Tibial nerve (tissue), 4 donors: ENCODE results near the gene IGFBPL1.

Experiments
- EP300 ChIP-seq, 2 donors: sonication (generic); formaldehyde crosslinking; IDR thresholded peaks; one replicate each; pipeline ENCODE4 v1.6.1; 2017; ENCODE audit warnings: antibody characterized with exemption in 2 of 2, mild to moderate bottlenecking in 1 of 2
- POLR2A ChIP-seq, 2 donors: fragments of 450-650 bp; IDR thresholded peaks; one replicate each; pipeline ENCODE4 v1.6.1; 2017; ENCODE audit warnings: antibody characterized with exemption in 2 of 2, mild to moderate bottlenecking in 2 of 2, moderate library complexity in 2 of 2
- TF ChIP-seq, protein P1 (sequence below), 5 experiments: fragments of 200-600 bp in 3 of 5; fragments of 450-650 bp in 2 of 5; sonication (generic) in 3 of 5; IDR thresholded peaks; one replicate each; pipeline ENCODE4 v1.5.1; 2016 to 2019; ENCODE audit warnings: antibody characterized with exemption in 5 of 5, mild to moderate bottlenecking in 3 of 5, moderate library complexity in 2 of 5

DNA sequence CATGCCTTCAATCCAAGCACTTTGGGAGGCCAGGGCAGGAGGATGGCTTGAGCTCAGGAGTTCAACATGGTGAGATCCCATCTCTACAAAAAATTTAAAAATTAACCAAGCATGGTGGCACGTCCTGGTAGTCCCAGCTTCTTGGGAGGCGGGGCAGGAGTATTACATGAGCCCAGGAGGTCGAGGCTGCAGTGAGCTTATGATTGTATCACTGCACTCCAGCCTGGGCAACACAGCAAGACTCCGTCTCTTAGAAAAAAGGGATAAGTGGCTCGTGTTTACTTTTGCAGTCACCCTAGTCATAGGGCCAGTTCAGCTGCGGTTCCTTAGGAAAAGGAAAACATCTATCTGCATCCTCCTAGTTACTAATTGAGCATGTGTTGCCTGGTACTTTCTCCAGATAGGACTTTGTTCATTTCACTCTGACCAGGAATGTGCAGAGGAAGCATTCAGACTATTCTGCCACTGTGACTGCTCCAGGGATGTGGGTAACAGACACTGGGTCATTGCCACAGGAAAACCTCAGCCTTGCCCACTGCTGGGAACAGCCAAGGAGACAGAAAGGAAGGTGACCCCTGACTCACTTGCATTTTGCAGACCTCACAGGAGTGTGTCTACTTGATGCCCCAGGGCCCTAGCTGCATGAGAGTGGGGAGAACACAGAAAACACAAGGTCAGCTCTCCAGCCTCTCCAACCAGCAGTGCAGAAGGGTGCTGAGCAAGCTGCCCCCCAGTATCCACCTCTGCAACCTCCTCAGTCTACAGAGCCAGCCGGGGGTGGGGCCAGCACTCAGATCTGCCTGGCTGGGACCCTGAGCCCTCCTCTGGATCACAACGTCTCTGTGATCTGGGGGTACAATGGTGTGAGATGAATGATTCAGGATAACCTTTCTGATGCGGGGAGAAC, 65.6 kb downstream of the IGFBPL1 start:
- no peak for TF ChIP-seq EP300 (IDR thresholded peaks at IDR 0.05)
- TF ChIP-seq, protein P1, sequence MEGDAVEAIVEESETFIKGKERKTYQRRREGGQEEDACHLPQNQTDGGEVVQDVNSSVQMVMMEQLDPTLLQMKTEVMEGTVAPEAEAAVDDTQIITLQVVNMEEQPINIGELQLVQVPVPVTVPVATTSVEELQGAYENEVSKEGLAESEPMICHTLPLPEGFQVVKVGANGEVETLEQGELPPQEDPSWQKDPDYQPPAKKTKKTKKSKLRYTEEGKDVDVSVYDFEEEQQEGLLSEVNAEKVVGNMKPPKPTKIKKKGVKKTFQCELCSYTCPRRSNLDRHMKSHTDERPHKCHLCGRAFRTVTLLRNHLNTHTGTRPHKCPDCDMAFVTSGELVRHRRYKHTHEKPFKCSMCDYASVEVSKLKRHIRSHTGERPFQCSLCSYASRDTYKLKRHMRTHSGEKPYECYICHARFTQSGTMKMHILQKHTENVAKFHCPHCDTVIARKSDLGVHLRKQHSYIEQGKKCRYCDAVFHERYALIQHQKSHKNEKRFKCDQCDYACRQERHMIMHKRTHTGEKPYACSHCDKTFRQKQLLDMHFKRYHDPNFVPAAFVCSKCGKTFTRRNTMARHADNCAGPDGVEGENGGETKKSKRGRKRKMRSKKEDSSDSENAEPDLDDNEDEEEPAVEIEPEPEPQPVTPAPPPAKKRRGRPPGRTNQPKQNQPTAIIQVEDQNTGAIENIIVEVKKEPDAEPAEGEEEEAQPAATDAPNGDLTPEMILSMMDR (IDR thresholded peaks at IDR 0.05), result no peak
- no peak for TF ChIP-seq POLR2A (IDR thresholded peaks at IDR 0.05)
